GM20000 (cell line): ENCODE results near the gene HMGCL.
A peak's percentile ranks its signal among the peaks of the same experiment; 100 is the strongest.

ENCODE experiments used
- DNase-seq: peaks from one replicate; pipeline ENCODE4 v3.0.0; 2012; ENCODE audit warnings: low spot score
- CTCF ChIP-seq: IDR thresholded peaks from 2 replicates; pipeline ENCODE4 v1.5.1; 2012; ENCODE audit warnings: mild to moderate bottlenecking, control low read depth; ENCODE audit errors: extremely low read depth, missing control alignments

HMGCL gene

GRCh38 chr1:23777979-23778814 lies 47.0 kb downstream of the HMGCL start, which contains the start of gene PITHD1:
Gene PITHD1 (plus strand): TSS chr1:23778418. CDS start chr1:23778516, 98 bp downstream.
- peak; percentile 96 for DNase-seq
- no peak for TF ChIP-seq CTCF

DNA sequence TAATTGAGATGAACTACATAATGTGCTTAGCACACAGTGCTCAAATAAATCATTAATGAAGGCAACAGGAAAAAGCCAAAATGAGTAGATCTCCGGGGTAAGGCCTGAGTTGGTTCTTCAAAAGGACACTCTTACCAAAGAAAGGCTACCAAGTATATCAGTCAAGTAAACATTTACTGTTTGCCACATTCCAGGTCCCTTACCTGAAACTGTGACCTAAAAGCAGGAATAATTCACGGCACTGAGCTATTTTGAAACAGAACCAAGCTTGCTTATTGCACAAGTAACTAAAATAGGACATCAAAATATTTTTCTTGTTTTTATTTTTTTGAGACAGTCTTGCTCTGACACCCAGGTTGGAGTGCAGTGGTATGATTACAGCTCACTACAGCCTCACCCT lies 49.0 kb downstream of the HMGCL start:
- DNase-seq: no peak
- no peak for TF ChIP-seq CTCF

- TF ChIP-seq CTCF: no peak
- no peak for DNase-seq
Observed at GRCh38 chr1:23774174-23774880, 50.9 kb downstream of the HMGCL start.

- no peak for TF ChIP-seq CTCF
- DNase-seq: no peak
Observed at GRCh38 chr1:23772854-23773242, 52.4 kb downstream of the HMGCL start.

DNA sequence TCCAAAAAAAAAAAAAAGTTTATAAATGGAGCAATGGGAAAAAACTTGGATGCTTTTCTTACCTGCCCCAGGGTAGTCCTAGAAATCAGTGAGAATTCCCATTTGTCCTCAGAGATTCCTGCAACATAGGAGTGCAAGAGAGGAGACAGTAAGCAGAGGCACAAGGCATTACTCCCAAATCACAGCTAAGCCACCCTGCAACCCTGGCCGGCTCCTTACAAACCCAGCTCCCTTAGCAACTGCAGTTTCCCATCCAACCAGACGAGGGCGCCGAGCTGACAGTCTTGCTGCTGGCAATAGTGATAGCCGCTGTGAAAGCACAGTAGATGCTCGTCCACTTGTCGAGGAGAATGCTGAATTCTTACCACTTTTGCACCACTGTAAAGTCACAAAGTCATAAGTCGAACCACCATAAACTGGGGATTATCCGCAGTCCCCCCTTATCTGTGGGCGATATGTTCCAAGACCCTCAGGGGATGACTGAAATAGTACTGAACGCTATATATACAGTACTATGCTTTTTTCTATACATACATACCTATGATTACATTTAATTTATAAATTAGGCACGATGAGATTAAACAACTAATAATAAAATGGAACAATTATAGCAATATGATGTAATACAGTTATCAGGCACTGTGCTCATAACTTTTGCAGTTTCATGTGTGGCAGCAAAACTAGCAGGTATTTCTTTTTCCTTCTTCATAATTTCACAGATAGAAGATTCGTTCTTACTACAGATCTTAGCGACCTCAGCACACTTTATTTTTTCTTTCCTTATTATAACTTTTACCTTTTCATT lies 53.0 kb downstream of the HMGCL start:
- DNase-seq: peak; percentile 72
- peak; percentile 98 for TF ChIP-seq CTCF

GRCh38 chr1:23768733-23769132 lies 56.5 kb downstream of the HMGCL start:
- DNase-seq: no peak
- no peak for TF ChIP-seq CTCF
